K562 (cell line): ENCODE data around the gene RUSC2. TPM values are rescaled to one million over a fixed set of nuclear protein-coding genes. Genes with fewer than 3 reads are reported as not detected.
"Not testable (repeated sequence)": the region's sequence is repeated elsewhere in the genome, so short reads cannot be mapped to it uniquely, and the experiment has no call there.

Source experiments
- ATAC-seq: fragments of 200-7000 bp; cut with Tn5 transposase; 3 replicates; pipeline ENCODE4 v1.9.1; 2020; ENCODE audit warnings: moderate library complexity
- BruUV-seq: library from RNA; stranded (reverse); fragments of 400-500 nt; replicated peaks from 2 replicates; lab custom pipeline; 2021; lab: Mats Ljungman, UMichigan
- CTCF ChIA-PET: fragments of 300-600 bp; formaldehyde crosslinking; extraction: SDS; loops from one replicate; lab custom pipeline; 2021; ENCODE audit warnings: low intra/inter-chr PET ratio; lab: Yijun Ruan, JAX
- POLR2A ChIA-PET: fragments of 300-600, 350-650 bp; sonication (Branson Sonifier 250); formaldehyde crosslinking; extraction: SDS; loops from one replicate; lab custom pipeline; 2021; ENCODE audit warnings: antibody characterized with exemption, inconsistent platforms; lab: Yijun Ruan, JAX
- DNase-seq, 4 experiments: peaks; one replicate each; pipeline versions ENCODE4 v3.0.0 to v3.0.0-alpha.2; 2011 to 2018; ENCODE audit warnings: low spot score in 3 of 4, mixed read lengths in 3 of 4; ENCODE audit errors: extremely low read depth in 1 of 4
- FAIRE-seq: peaks from 2 replicates; lab custom pipeline; 2011; peaks lifted over from hg19 to GRCh38; lab: Jason Lieb, UNC
- H2AFZ ChIP-seq: 2 replicates; pipeline ENCODE4 v1.6.0; 2011; ENCODE audit warnings: low read depth, low read length, control low read depth, inconsistent platforms
- H3K27ac ChIP-seq: fragments of 200-600 bp; 3 replicates; pipeline ENCODE4 v1.8.0; 2011; ENCODE audit warnings: low read depth, mild to moderate bottlenecking, control low read depth, inconsistent platforms, low read length, moderate library complexity, mixed read lengths; ENCODE audit errors: extremely low read depth
- H3K27me3 ChIP-seq, 2 experiments: fragments of 300-600 bp in 1 of 2; 2 replicates in 1 of 2; 3 replicates in 1 of 2; pipeline versions ENCODE4 v1.6.0 to v1.8.0; 2011; ENCODE audit warnings: inconsistent platforms in 2 of 2, low read length in 2 of 2, mild to moderate bottlenecking in 1 of 2, mixed read lengths in 1 of 2, moderate library complexity in 1 of 2; ENCODE audit not compliant: control insufficient read depth in 2 of 2, insufficient read depth in 2 of 2
- H3K36me3 ChIP-seq: fragments of 300-600 bp; 3 replicates; pipeline ENCODE4 v1.8.0; 2011; ENCODE audit warnings: mild to moderate bottlenecking, low read length, inconsistent platforms; ENCODE audit not compliant: control insufficient read depth, insufficient read depth
- H3K4me1 ChIP-seq, 2 experiments: fragments of 200-600 bp in 1 of 2; replicated peaks in 1 of 2; 2 replicates in 1 of 2; 3 replicates in 1 of 2; pipeline versions ENCODE4 v1.5.1 to v1.8.0; 2011; ENCODE audit warnings: inconsistent platforms in 2 of 2, low read length in 2 of 2, mild to moderate bottlenecking in 1 of 2, mixed read lengths in 1 of 2, moderate library complexity in 1 of 2; ENCODE audit not compliant: control insufficient read depth in 2 of 2, insufficient read depth in 2 of 2
- H3K4me2 ChIP-seq: 2 replicates; pipeline ENCODE4 v1.6.1; 2011; ENCODE audit warnings: low read length, control low read depth, inconsistent platforms, mixed read lengths; ENCODE audit not compliant: insufficient read depth
- H3K4me3 ChIP-seq: fragments of 200-600 bp; sonication (generic), shearing (Covaris generic); 2 replicates; pipeline ENCODE4 v1.5.1; 2016; ENCODE audit warnings: control low read depth, inconsistent platforms
- H3K79me2 ChIP-seq: fragments of 200-600 bp; 3 replicates; pipeline ENCODE4 v1.8.0; 2011; ENCODE audit warnings: low read length, inconsistent platforms; ENCODE audit not compliant: control insufficient read depth, insufficient read depth
- H3K9ac ChIP-seq, 2 experiments: 2 replicates each; pipeline versions ENCODE4 v1.6.0 to v1.6.1; 2011; ENCODE audit warnings: low read depth in 2 of 2, low read length in 2 of 2, control low read depth in 1 of 2, inconsistent platforms in 1 of 2, mild to moderate bottlenecking in 1 of 2, mixed read lengths in 1 of 2; ENCODE audit not compliant: insufficient read depth in 1 of 2
- H3K9me1 ChIP-seq: one replicate; pipeline ENCODE4 v1.6.0; 2011; ENCODE audit warnings: inconsistent platforms, mild to moderate bottlenecking, low read length, moderate library complexity; ENCODE audit not compliant: control insufficient read depth, insufficient read depth
- H3K9me3 ChIP-seq: replicated peaks from 2 replicates; pipeline ENCODE4 v1.5.1; 2011; ENCODE audit warnings: low read depth, low read length, inconsistent platforms; ENCODE audit not compliant: control insufficient read depth, insufficient read depth
- H4K20me1 ChIP-seq: replicated peaks from 2 replicates; pipeline ENCODE4 v1.6.1; 2011; ENCODE audit warnings: low read length, inconsistent platforms, mixed read lengths; ENCODE audit not compliant: control insufficient read depth, insufficient read depth
- CAMTA2 ChIP-seq: fragments of 250-450 bp; sonication (Bioruptor Pico); conservative IDR thresholded peaks from 2 replicates; pipeline ENCODE4 v1.5.1; 2022
- FOXM1 ChIP-seq, 2 experiments: fragments of 450-650 bp in 1 of 2; sonication (generic) in 1 of 2; formaldehyde crosslinking in 1 of 2; IDR thresholded peaks; 2 replicates each; pipeline versions ENCODE4 v1.6.1 to v1.9.0; 2017 to 2022; ENCODE audit warnings: low read depth in 2 of 2, mild to moderate bottlenecking in 2 of 2, missing genetic modification reagents in 1 of 2, moderate library complexity in 1 of 2
- JUN ChIP-seq, 2 experiments: sonication (generic) in 1 of 2; formaldehyde crosslinking in 1 of 2; IDR thresholded peaks; 2 replicates each; pipeline versions ENCODE4 v1.6.1 to v1.8.0; 2012 to 2022; ENCODE audit warnings: borderline replicate concordance in 2 of 2, mild to moderate bottlenecking in 2 of 2, improper control_type of control experiment in 1 of 2, low read depth in 1 of 2, low read length in 1 of 2, missing genetic modification reagents in 1 of 2
- LCOR ChIP-seq: sonication (generic); formaldehyde crosslinking; IDR thresholded peaks from 2 replicates; pipeline ENCODE4 v1.8.0; 2022; ENCODE audit warnings: mild to moderate bottlenecking, missing genetic modification reagents
- NCOR1 ChIP-seq: fragments of 450-650 bp; IDR thresholded peaks from 2 replicates; pipeline ENCODE4 v1.6.1; 2016; ENCODE audit warnings: mild to moderate bottlenecking, moderate library complexity
- NFATC3 ChIP-seq: fragments of 450-650 bp; IDR thresholded peaks from 2 replicates; pipeline ENCODE4 v1.6.1; 2017; ENCODE audit warnings: mild to moderate bottlenecking
- NR2F6 ChIP-seq: fragments of 450-650 bp; formaldehyde crosslinking; IDR thresholded peaks from 2 replicates; pipeline ENCODE4 v1.4.0; 2020; ENCODE audit warnings: mild to moderate bottlenecking
- WGBS: fragments of 100-300 bp; shearing (Covaris generic); methylation state at CpG from one replicate; pipeline ENCODE4 v1.1.6; 2016; ENCODE audit warnings: low coverage, mixed read lengths; ENCODE audit not compliant: insufficient coverage; ENCODE audit errors: missing lambda C conversion rate; 5-methylcytosine and 5-hydroxymethylcytosine counted together
- in situ Hi-C: fragments of 300-500 bp; cut with MboI; formaldehyde crosslinking; loops from 4 replicates; pipeline ENCODE4 v1.15.0; 2018; ENCODE audit warnings: inconsistent platforms, mixed read lengths
- intact Hi-C: fragments of 100-400 bp; cut with micrococcal nuclease; formaldehyde crosslinking; loops from 2 replicates; pipeline ENCODE4 v1.14.2; 2022
- polyA plus RNA-seq, 8 experiments: library from polyadenylated mRNA; depleted of rRNA in 4 of 8; stranded (reverse) in 5 of 8; unstranded in 3 of 8; fragments of >200 nt; fragmentation: Nextera tagmentation in 2 of 8; fragmentation: Illumina TruSeq in 1 of 8; extraction: Ambion mirVana in 2 of 8; extraction: Trizol in 1 of 8; gene quantifications; 2 replicates each; pipeline versions ENCODE4 v1.2.1 to v1.2.3, GENCODE V29; 2011 to 2014; ENCODE audit warnings: inconsistent platforms in 1 of 8, missing spikeins in 1 of 8
- total RNA-seq, 7 experiments: library from RNA; depleted of rRNA in 6 of 7; stranded (reverse); fragments of >200 nt in 6 of 7; fragmentation: Illumina TruSeq in 2 of 7; extraction: Trizol in 2 of 7; gene quantifications; 2 replicates each; pipeline versions ENCODE4 v1.2.1 to v1.2.3, GENCODE V29; 2011 to 2021; ENCODE audit warnings: low replicate concordance in 1 of 7
- TF ChIP-seq, protein P1 (sequence below): IDR thresholded peaks from 2 replicates; pipeline ENCODE4 v1.6.1; 2011; ENCODE audit warnings: borderline replicate concordance, low read depth, mild to moderate bottlenecking, moderate library complexity, low read length; ENCODE audit not compliant: insufficient read depth, poor library complexity, severe bottlenecking
- TF ChIP-seq, protein P2 (sequence below): fragments of 250-450 bp; sonication (Bioruptor Pico); IDR thresholded peaks from 2 replicates; pipeline ENCODE4 v1.9.0; 2021; ENCODE audit warnings: mild to moderate bottlenecking
- TF ChIP-seq, protein P3 (sequence below): sonication (generic); formaldehyde crosslinking; IDR thresholded peaks from 2 replicates; pipeline ENCODE4 v1.5.0; 2020; ENCODE audit warnings: missing genetic modification reagents

RUSC2 gene
- total and polyA plus RNA-seq, 9 of the 15 experiments (the other 6 are each of a cell fraction or from before 2014, with no cell fraction given): 0.08 to 12.8 (median 3.1) TPM

DNA sequence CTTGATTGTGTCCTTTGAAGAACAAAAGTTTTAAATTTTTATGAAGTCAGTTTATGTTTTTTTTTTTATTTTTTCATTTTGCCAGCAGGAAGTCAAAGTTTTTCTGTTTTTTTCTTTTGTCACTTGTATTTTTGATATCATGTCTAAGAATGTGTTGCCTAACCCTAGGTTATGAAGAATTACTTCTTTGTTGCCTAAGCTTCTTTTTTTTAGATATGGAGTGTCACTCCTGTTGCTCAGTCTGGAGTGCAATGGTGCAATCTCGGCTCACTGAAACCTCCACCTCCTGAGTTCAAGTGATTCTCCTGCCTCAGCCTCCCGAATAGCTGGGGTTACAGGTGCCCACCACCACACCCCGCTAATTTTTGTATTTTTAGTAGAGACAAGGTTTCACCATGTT is 45.0 kb downstream of the RUSC2 start:
- not testable (repeated sequence) for FAIRE-seq
- POLR2A ChIA-PET: interaction anchor here (0.6 to 2.2 kb wide), 2 partner anchors 14 to 298 kb away, joined by 3 to 10 read pairs; no protein-coding TSS in a partner anchor

DNA sequence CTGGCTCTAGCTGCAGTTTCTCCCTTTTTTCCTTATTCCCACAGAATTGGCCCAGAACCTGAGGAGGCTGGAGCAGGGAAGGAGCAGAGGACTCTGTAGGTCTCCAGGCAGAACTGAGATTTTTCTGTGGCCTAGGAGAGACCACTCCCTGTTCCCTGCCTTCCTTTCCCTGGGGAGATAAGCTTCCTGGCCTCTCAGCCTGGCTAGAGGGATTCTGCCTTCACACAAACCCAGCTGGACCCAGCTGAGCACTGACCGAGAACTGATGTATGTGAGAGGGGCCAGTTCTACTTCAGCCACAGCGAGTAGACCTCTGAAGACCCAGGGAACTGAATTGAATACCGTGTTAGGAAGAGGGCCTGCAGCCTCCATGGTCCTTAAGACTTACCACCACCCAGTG is 48.0 kb downstream of the RUSC2 start:
- Histone ChIP-seq H3K4me2 (no peak overlapping the region), H3K9ac (peak overlapping the region in 1 of 2 experiments; percentile 14; a peak in 1 of 4 replicates), H3K9me3 (no peaks in the 10 kb centered on the region), H3K27ac (no peak overlapping the region), H3K27me3 (no peaks in the 10 kb centered on the region), H4K20me1 (0 out of 2 replicates have a peak, but pooled peaks cover 6% of the 10 kb centered on the region), H3K4me1 (peaks cover 0 to 5% of the 10 kb centered on the region in 2 experiments; a peak in 2 of 5 replicates), H3K79me2 (no peaks in the 10 kb centered on the region; the same call in 2 of the 3 replicates), H3K9me1 (peaks cover 2% of the 10 kb centered on the region)
- in situ Hi-C loops: no loop called here
- DNase-seq: no peak
- no TSS peak for BruUV-seq
- WGBS: 69% methylated on average over 3 of the region's 3 CpGs
- POLR2A ChIA-PET: no interaction called here
- no peak for FAIRE-seq
- no peak for TF ChIP-seq JUN (IDR thresholded peaks at IDR 0.05; ENCODE audit: borderline replicate concordance, low read depth, low read length)
- no peak for TF ChIP-seq JUN (CRISPR knock-in tag; IDR thresholded peaks at IDR 0.05; ENCODE audit: borderline replicate concordance)
- no peak for TF ChIP-seq FOXM1 (IDR thresholded peaks at IDR 0.05; ENCODE audit: low read depth)
- no peak for TF ChIP-seq FOXM1 (CRISPR knock-in tag; IDR thresholded peaks at IDR 0.05; ENCODE audit: low read depth)
- TF ChIP-seq NCOR1: no peak
- TF ChIP-seq, protein P1, sequence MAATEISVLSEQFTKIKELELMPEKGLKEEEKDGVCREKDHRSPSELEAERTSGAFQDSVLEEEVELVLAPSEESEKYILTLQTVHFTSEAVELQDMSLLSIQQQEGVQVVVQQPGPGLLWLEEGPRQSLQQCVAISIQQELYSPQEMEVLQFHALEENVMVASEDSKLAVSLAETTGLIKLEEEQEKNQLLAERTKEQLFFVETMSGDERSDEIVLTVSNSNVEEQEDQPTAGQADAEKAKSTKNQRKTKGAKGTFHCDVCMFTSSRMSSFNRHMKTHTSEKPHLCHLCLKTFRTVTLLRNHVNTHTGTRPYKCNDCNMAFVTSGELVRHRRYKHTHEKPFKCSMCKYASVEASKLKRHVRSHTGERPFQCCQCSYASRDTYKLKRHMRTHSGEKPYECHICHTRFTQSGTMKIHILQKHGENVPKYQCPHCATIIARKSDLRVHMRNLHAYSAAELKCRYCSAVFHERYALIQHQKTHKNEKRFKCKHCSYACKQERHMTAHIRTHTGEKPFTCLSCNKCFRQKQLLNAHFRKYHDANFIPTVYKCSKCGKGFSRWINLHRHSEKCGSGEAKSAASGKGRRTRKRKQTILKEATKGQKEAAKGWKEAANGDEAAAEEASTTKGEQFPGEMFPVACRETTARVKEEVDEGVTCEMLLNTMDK: no peak
- TF ChIP-seq, protein P2, sequence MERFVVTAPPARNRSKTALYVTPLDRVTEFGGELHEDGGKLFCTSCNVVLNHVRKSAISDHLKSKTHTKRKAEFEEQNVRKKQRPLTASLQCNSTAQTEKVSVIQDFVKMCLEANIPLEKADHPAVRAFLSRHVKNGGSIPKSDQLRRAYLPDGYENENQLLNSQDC: no peak
- no peak for TF ChIP-seq NR2F6
- no peak for TF ChIP-seq NFATC3
- no peak for TF ChIP-seq CAMTA2 (CRISPR knock-in tag)
- no peak for TF ChIP-seq LCOR
- TF ChIP-seq, protein P3, sequence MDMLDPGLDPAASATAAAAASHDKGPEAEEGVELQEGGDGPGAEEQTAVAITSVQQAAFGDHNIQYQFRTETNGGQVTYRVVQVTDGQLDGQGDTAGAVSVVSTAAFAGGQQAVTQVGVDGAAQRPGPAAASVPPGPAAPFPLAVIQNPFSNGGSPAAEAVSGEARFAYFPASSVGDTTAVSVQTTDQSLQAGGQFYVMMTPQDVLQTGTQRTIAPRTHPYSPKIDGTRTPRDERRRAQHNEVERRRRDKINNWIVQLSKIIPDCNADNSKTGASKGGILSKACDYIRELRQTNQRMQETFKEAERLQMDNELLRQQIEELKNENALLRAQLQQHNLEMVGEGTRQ (CRISPR knock-in tag): no peak
- TF ChIP-seq, all 486 proteins: peak for 0
- intact Hi-C loops: no loop called here
- Histone ChIP-seq H2AFZ (no peak overlapping the region), H3K4me3 (no peak overlapping the region), H3K36me3 (no peaks in the 10 kb centered on the region)
- no peak for ATAC-seq
- CTCF ChIA-PET: no interaction called here

More for the DNA sequence above, 45.0 kb downstream of the RUSC2 start:
- H3K4me2 ChIP-seq, CTCF ChIA-PET, H3K36me3 ChIP-seq, H3K27me3 ChIP-seq, ATAC-seq, H3K9me1 ChIP-seq, H3K79me2 ChIP-seq, H3K4me1 ChIP-seq, H3K4me3 ChIP-seq, in situ Hi-C loops, DNase-seq, H2AFZ ChIP-seq, H4K20me1 ChIP-seq, H3K9me3 ChIP-seq, H3K27ac ChIP-seq, H3K9ac ChIP-seq, intact Hi-C loops, BruUV-seq: not testable (repeated sequence)
- WGBS: 68% methylated on average over 3 of the region's 3 CpGs
